Neuronal stem cell (in vitro differentiated cells): ENCODE data around the gene HEMK1.

Experiments used
- DNase-seq: peaks from one replicate; pipeline ENCODE4 v3.0.0-alpha.2; 2013; ENCODE audit warnings: low spot score
- H2AFZ ChIP-seq: one replicate; pipeline ENCODE4 v1.6.1; 2013; ENCODE audit warnings: mild to moderate bottlenecking, low read length, inconsistent platforms
- H2AK5ac ChIP-seq: 2 replicates; pipeline ENCODE4 v1.6.1; 2013; ENCODE audit warnings: low read depth, mild to moderate bottlenecking, inconsistent platforms, low read length, moderate library complexity, mixed read lengths
- H2BK120ac ChIP-seq: 2 replicates; pipeline ENCODE4 v1.6.1; 2013; ENCODE audit warnings: low read depth, mild to moderate bottlenecking, inconsistent platforms, low read length, moderate library complexity, mixed read lengths
- H2BK12ac ChIP-seq: one replicate; pipeline ENCODE4 v1.6.1; 2013; ENCODE audit warnings: low read length, inconsistent platforms
- H2BK15ac ChIP-seq: 2 replicates; pipeline ENCODE4 v1.6.1; 2013; ENCODE audit warnings: mild to moderate bottlenecking, low read length, inconsistent platforms, mixed read lengths
- H2BK5ac ChIP-seq: one replicate; pipeline ENCODE4 v1.6.1; 2013; ENCODE audit warnings: inconsistent platforms, mild to moderate bottlenecking, low read length, moderate library complexity
- H3K14ac ChIP-seq: one replicate; pipeline ENCODE4 v1.6.1; 2013; ENCODE audit warnings: low read length, inconsistent platforms
- H3K18ac ChIP-seq: 2 replicates; pipeline ENCODE4 v1.6.1; 2013; ENCODE audit warnings: low read length, inconsistent platforms
- H3K23ac ChIP-seq: 2 replicates; pipeline ENCODE4 v1.6.1; 2013; ENCODE audit warnings: low read depth, mild to moderate bottlenecking, mixed read lengths, low read length, inconsistent platforms; ENCODE audit not compliant: poor library complexity
- H3K27ac ChIP-seq: replicated peaks from 3 replicates; pipeline ENCODE4 v1.5.1; 2013; ENCODE audit warnings: low read length, inconsistent platforms
- H3K27me3 ChIP-seq, 3 experiments: 2 replicates each; pipeline ENCODE4 v1.6.1; 2013; ENCODE audit warnings: low read length in 3 of 3, mild to moderate bottlenecking in 2 of 3, inconsistent platforms in 1 of 3, low read depth in 1 of 3, mixed read lengths in 1 of 3, moderate library complexity in 1 of 3; ENCODE audit not compliant: control insufficient read depth in 3 of 3, insufficient read depth in 3 of 3
- H3K36me3 ChIP-seq, 2 donors: replicated peaks in 1 of 2; 2 replicates each; pipeline ENCODE4 v1.6.1; 2013; ENCODE audit warnings: low read length in 2 of 2; ENCODE audit not compliant: control insufficient read depth in 2 of 2, insufficient read depth in 2 of 2
- H3K4ac ChIP-seq: 2 replicates; pipeline ENCODE4 v1.6.1; 2013; ENCODE audit warnings: inconsistent platforms, mild to moderate bottlenecking, low read length, moderate library complexity
- H3K4me1 ChIP-seq, 2 donors: 1 replicate in 1 of 2; 2 replicates in 1 of 2; pipeline ENCODE4 v1.6.1; 2013; ENCODE audit warnings: low read length in 2 of 2, low read depth in 1 of 2; ENCODE audit not compliant: control insufficient read depth in 2 of 2, insufficient read depth in 1 of 2
- H3K4me2 ChIP-seq: one replicate; pipeline ENCODE4 v1.6.1; 2013; ENCODE audit warnings: mild to moderate bottlenecking, low read length, inconsistent platforms; ENCODE audit not compliant: insufficient read depth, poor library complexity, severe bottlenecking
- H3K4me3 ChIP-seq, 2 donors: 2 replicates each; pipeline ENCODE4 v1.5.1; 2013; ENCODE audit warnings: low read length in 2 of 2, mild to moderate bottlenecking in 2 of 2, inconsistent platforms in 1 of 2, moderate library complexity in 1 of 2
- H3K79me1 ChIP-seq: one replicate; pipeline ENCODE4 v1.6.1; 2013; ENCODE audit warnings: low read depth, mild to moderate bottlenecking, inconsistent platforms, low read length, moderate library complexity
- H3K9ac ChIP-seq: one replicate; pipeline ENCODE4 v1.6.1; 2013; ENCODE audit warnings: mild to moderate bottlenecking, low read depth, low read length, inconsistent platforms; ENCODE audit not compliant: poor library complexity
- H3K9me3 ChIP-seq, 2 donors: replicated peaks in 1 of 2; 2 replicates each; pipeline versions ENCODE3 to v1.6.1; 2013; ENCODE audit warnings: low read length in 2 of 2, mild to moderate bottlenecking in 2 of 2, inconsistent platforms in 1 of 2, low read depth in 1 of 2, mixed read lengths in 1 of 2, moderate library complexity in 1 of 2; ENCODE audit not compliant: control insufficient read depth in 2 of 2, insufficient read depth in 1 of 2
- H4K8ac ChIP-seq: one replicate; pipeline ENCODE4 v1.6.1; 2013; ENCODE audit warnings: low read depth, mild to moderate bottlenecking, inconsistent platforms, low read length, moderate library complexity
- H4K91ac ChIP-seq: one replicate; pipeline ENCODE4 v1.6.1; 2013; ENCODE audit warnings: low read length, low read depth, mild to moderate bottlenecking, inconsistent platforms; ENCODE audit not compliant: poor library complexity
- WGBS, 2 donors: extraction: QIAGEN DNeasy Blood & Tissue Kit; methylation state at CpG; one replicate each; pipeline ENCODE4 v1.1.7; 2013; ENCODE audit warnings: missing lambda C conversion rate in 2 of 2, mixed read lengths in 1 of 2; ENCODE audit not compliant: insufficient read length in 2 of 2, insufficient replicate concordance in 1 of 2; ENCODE audit errors: extremely low coverage in 2 of 2; 5-methylcytosine and 5-hydroxymethylcytosine counted together

HEMK1 gene

DNA sequence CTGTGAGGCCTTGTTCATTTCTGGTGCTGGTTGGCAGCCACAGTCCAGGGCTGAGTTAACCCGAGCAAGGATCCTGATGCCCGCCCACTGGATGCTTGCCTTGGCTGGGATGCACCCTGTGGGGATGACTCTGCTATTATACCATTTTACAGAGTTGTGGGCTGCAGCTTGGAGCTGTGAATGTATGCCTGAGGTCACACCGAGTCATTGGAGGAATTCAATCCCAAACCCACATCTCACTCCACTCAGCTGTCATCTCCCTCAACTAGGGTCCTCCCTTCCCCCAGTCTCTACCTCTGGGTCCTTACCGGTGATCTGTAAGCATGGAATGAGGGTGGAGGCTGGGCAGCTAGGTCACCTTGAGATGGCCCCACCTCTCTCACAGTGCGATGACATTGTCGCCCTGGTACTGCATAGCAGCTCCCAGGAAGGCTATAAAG is 69.8 kb downstream of the HEMK1 start:
- no peak for DNase-seq
- no peak overlapping the region for H3K4me2 ChIP-seq
- H2BK5ac ChIP-seq = peak overlapping the region; percentile 29
- H3K23ac ChIP-seq = no peak overlapping the region
- WGBS, 2 donors = no CpG with 5 or more reads among the region's 6 CpGs
- H3K9me3 ChIP-seq = no peaks in the 10 kb centered on the region
- H3K18ac ChIP-seq = peak overlapping the region; percentile 21
- peaks cover 8% of the 10 kb centered on the region for H3K79me1 ChIP-seq
- no peak overlapping the region for H2BK12ac ChIP-seq
- no peak overlapping the region for H3K27ac ChIP-seq
- H3K36me3 ChIP-seq = peaks cover 0 to 19% of the 10 kb centered on the region in 2 donors
- no peak overlapping the region for H3K4me3 ChIP-seq
- no peak overlapping the region for H2BK15ac ChIP-seq
- no peak overlapping the region for H2AK5ac ChIP-seq
- H2AFZ ChIP-seq = no peak overlapping the region
- H4K91ac ChIP-seq = no peak overlapping the region
- H2BK120ac ChIP-seq = no peak overlapping the region
- no peak overlapping the region for H3K14ac ChIP-seq
- H4K8ac ChIP-seq = no peak overlapping the region
- H3K4ac ChIP-seq = no peak overlapping the region
- H3K4me1 ChIP-seq = peaks cover 0 to 11% of the 10 kb centered on the region in 2 donors
- no peaks in the 10 kb centered on the region for H3K27me3 ChIP-seq
- H3K9ac ChIP-seq = no peak overlapping the region

DNA sequence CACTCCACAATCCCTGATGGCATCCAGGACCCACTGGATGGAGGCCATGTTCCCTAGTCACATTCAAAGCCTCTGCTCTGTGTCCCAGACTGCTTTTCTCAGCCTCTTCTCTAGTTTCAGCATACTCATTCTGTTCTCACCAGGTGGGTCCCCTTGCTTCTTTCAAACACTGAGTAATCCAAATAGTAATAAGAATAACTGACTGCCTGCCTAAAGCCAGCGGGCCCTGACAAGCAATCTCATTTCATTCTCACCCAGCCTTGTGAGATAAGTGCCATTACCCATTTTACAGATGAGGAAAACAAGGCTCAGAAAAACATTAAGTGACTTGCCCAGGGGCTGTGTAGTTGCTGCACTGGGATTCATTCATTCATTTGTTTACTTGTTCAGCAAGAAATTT is 73.1 kb downstream of the HEMK1 start:
- no peak overlapping the region for H2AFZ ChIP-seq
- H3K79me1 ChIP-seq = peaks cover 6% of the 10 kb centered on the region
- no peak overlapping the region for H2BK5ac ChIP-seq
- no peak overlapping the region for H3K4me3 ChIP-seq
- no CpG with 5 or more reads among the region's 1 CpG for WGBS, 2 donors
- H2AK5ac ChIP-seq = no peak overlapping the region
- H3K14ac ChIP-seq = no peak overlapping the region
- H3K4ac ChIP-seq = no peak overlapping the region
- H3K27ac ChIP-seq = no peak overlapping the region
- no peaks in the 10 kb centered on the region for H3K9me3 ChIP-seq
- H2BK15ac ChIP-seq = no peak overlapping the region
- H3K27me3 ChIP-seq = no peaks in the 10 kb centered on the region
- H4K8ac ChIP-seq = no peak overlapping the region
- no peak overlapping the region for H3K9ac ChIP-seq
- no peak overlapping the region for H2BK12ac ChIP-seq
- no peak overlapping the region for H3K4me2 ChIP-seq
- H3K4me1 ChIP-seq = peaks cover 0 to 11% of the 10 kb centered on the region in 2 donors
- DNase-seq = no peak
- no peak overlapping the region for H2BK120ac ChIP-seq
- H3K23ac ChIP-seq = no peak overlapping the region
- H3K36me3 ChIP-seq = peaks cover 7 to 32% of the 10 kb centered on the region in 2 donors
- no peak overlapping the region for H4K91ac ChIP-seq
- H3K18ac ChIP-seq = no peak overlapping the region

- H3K4me3 ChIP-seq = no peak overlapping the region
- no peak overlapping the region for H2BK15ac ChIP-seq
- no CpG with 5 or more reads among the region's 7 CpGs for WGBS, 2 donors
Observed at GRCh38 chr3:50644561-50644960, 75.2 kb downstream of the HEMK1 start.

DNA sequence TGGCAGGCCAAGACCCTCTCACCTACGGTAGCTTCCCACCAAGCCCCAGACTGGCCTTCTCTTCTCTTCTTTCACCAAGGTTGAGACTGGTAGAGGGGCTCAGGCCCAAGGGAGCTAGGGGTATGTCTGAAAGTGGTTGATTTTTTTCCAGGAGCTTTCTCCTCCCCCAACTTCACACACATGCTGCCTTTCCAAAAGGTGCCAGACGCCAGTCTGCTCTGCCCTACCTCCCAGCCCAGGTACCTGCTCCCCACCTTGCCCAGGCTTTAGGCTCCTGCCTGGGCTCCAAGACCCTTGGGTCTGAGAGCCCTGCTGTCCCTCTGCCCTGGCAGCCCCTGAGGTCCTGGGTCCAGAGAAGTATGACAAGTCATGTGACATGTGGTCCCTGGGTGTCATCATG is 76.1 kb downstream of the HEMK1 start:
- Histone ChIP-seq H2BK12ac (no peak overlapping the region), H4K8ac (no peak overlapping the region), H3K23ac (no peak overlapping the region), H3K27me3 (no peaks in the 10 kb centered on the region), H2AK5ac (no peak overlapping the region), H3K9me3 (no peaks in the 10 kb centered on the region), H3K14ac (no peak overlapping the region), H2AFZ (no peak overlapping the region), H3K79me1 (peaks cover 1% of the 10 kb centered on the region), H2BK15ac (no peak overlapping the region), H3K9ac (no peak overlapping the region), H3K4me3 (no peak overlapping the region), H3K27ac (no peak overlapping the region), H2BK5ac (no peak overlapping the region), H3K18ac (no peak overlapping the region), H2BK120ac (no peak overlapping the region), H3K4me1 (peaks cover 5 to 16% of the 10 kb centered on the region in 2 donors), H3K4ac (no peak overlapping the region), H3K36me3 (peaks cover 9 to 32% of the 10 kb centered on the region in 2 donors), H3K4me2 (no peak overlapping the region), H4K91ac (no peak overlapping the region)
- no peak for DNase-seq
- WGBS, 2 donors = no CpG with 5 or more reads among the region's 2 CpGs

More at GRCh38 chr3:50644561-50644960, 75.2 kb downstream of the HEMK1 start:
- no peak for DNase-seq
- Histone ChIP-seq H3K23ac (no peak overlapping the region), H2BK120ac (no peak overlapping the region), H2AK5ac (no peak overlapping the region), H3K79me1 (peaks cover 2% of the 10 kb centered on the region), H3K4me2 (no peak overlapping the region), H4K91ac (no peak overlapping the region), H3K18ac (no peak overlapping the region), H2BK5ac (no peak overlapping the region), H3K14ac (no peak overlapping the region), H2AFZ (no peak overlapping the region), H2BK12ac (no peak overlapping the region), H3K27me3 (no peaks in the 10 kb centered on the region), H3K36me3 (peaks cover 9 to 34% of the 10 kb centered on the region in 2 donors), H3K4ac (no peak overlapping the region), H3K27ac (no peak overlapping the region), H3K9me3 (no peaks in the 10 kb centered on the region), H3K4me1 (peaks cover 5 to 16% of the 10 kb centered on the region in 2 donors), H3K9ac (no peak overlapping the region), H4K8ac (no peak overlapping the region)
